Karpas-422 (cell line): ENCODE results near the gene NPAS3. TPM values are rescaled to one million over a fixed set of nuclear protein-coding genes. Genes with fewer than 3 reads are reported as not detected.

Experiments used
- DNase-seq: peaks from one replicate; pipeline ENCODE4 v3.0.0-alpha.2; 2015
- H2AFZ ChIP-seq: fragments of 200-600 bp; sonication (generic); 2 replicates; pipeline ENCODE4 v1.6.1; 2014; ENCODE audit warnings: antibody characterized with exemption, low read length, mixed read lengths
- H3K27ac ChIP-seq: fragments of 200-600 bp; sonication (generic); 2 replicates; pipeline ENCODE4 v1.5.1; 2014; ENCODE audit warnings: mild to moderate bottlenecking, low read length, moderate library complexity
- H3K27me3 ChIP-seq: fragments of 200-600 bp; sonication (generic); 2 replicates; pipeline ENCODE4 v1.6.1; 2014; ENCODE audit warnings: low read length, mixed read lengths
- H3K36me3 ChIP-seq: fragments of 200-600 bp; sonication (generic); 2 replicates; pipeline ENCODE4 v1.6.1; 2014; ENCODE audit warnings: low read length, mixed read lengths; ENCODE audit not compliant: insufficient read depth
- H3K4me1 ChIP-seq: fragments of 200-600 bp; sonication (generic); 2 replicates; pipeline ENCODE4 v1.6.1; 2014; ENCODE audit warnings: mild to moderate bottlenecking, low read length, mixed read lengths
- H3K4me2 ChIP-seq: fragments of 200-600 bp; sonication (generic); 2 replicates; pipeline ENCODE4 v1.6.1; 2014; ENCODE audit warnings: low read length, low read depth, mild to moderate bottlenecking; ENCODE audit not compliant: poor library complexity, severe bottlenecking
- H3K4me3 ChIP-seq: fragments of 200-600 bp; sonication (generic); 2 replicates; pipeline ENCODE4 v1.5.1; 2014; ENCODE audit warnings: mild to moderate bottlenecking, antibody characterized with exemption, low read length, mixed read lengths
- H3K79me2 ChIP-seq: fragments of 200-600 bp; sonication (generic); 2 replicates; pipeline ENCODE4 v1.6.1; 2014; ENCODE audit warnings: mild to moderate bottlenecking, low read length, mixed read lengths
- H3K9ac ChIP-seq: fragments of 200-600 bp; sonication (generic); 2 replicates; pipeline ENCODE4 v1.6.0; 2014; ENCODE audit warnings: low read length
- H3K9me2 ChIP-seq: fragments of 200-600 bp; sonication (generic), shearing (Covaris generic); replicated peaks from 2 replicates; pipeline ENCODE4 v1.6.0; 2014; ENCODE audit warnings: mild to moderate bottlenecking, low read length, moderate library complexity; ENCODE audit not compliant: insufficient read depth
- H3K9me3 ChIP-seq: fragments of 300-700, 200-600 bp; sonication (generic); 2 replicates; pipeline ENCODE4 v1.6.1; 2014; ENCODE audit warnings: low read length, mixed read lengths
- H4K20me1 ChIP-seq: fragments of 200-600 bp; sonication (generic); 2 replicates; pipeline ENCODE4 v1.6.1; 2014; ENCODE audit warnings: mild to moderate bottlenecking, antibody characterized with exemption, low read length, low read depth; ENCODE audit not compliant: insufficient read depth
- total RNA-seq: library from RNA; depleted of rRNA; stranded (reverse); fragments of >200 nt; shearing (Covaris generic); gene quantifications from 2 replicates; pipeline ENCODE4 v1.2.3, GENCODE V29; 2014; ENCODE audit warnings: low replicate concordance

NPAS3 gene
- total RNA-seq, 1 experiment from 2014 or later, result 1.6 TPM

DNA sequence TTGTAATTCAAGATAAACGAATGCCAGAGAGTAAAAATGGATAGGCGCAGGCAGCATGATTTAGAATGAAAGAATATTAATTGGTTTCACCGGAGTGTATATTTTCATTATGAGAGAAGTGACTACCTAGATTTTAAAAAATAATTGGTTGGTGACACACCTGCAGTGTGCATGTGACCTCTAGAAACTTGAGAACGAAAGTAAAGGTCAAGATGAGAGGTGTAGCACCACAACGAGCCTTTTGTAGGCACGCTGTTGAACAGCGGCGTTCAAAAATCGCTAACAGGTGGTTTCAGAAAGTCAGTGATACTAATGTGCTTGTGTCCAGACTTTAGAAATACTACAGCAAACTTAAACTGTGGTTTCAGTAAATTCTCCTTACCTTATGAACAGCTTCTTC is 123.8 kb downstream of the NPAS3 start:
- H3K79me2 ChIP-seq, result no peaks in the 10 kb centered on the region
- no peaks in the 10 kb centered on the region for H4K20me1 ChIP-seq
- no peaks in the 10 kb centered on the region for H3K4me1 ChIP-seq
- no peak overlapping the region for H2AFZ ChIP-seq
- no peak overlapping the region for H3K27ac ChIP-seq
- H3K4me2 ChIP-seq, result no peak overlapping the region
- no peak overlapping the region for H3K9ac ChIP-seq
- DNase-seq, result no peak
- H3K27me3 ChIP-seq, result 0 out of 2 replicates have a peak, but pooled peaks cover 3% of the 10 kb centered on the region
- no peaks in the 10 kb centered on the region for H3K36me3 ChIP-seq
- no peak overlapping the region for H3K4me3 ChIP-seq
- no peaks in the 10 kb centered on the region for H3K9me2 ChIP-seq
- H3K9me3 ChIP-seq, result no peaks in the 10 kb centered on the region

DNA sequence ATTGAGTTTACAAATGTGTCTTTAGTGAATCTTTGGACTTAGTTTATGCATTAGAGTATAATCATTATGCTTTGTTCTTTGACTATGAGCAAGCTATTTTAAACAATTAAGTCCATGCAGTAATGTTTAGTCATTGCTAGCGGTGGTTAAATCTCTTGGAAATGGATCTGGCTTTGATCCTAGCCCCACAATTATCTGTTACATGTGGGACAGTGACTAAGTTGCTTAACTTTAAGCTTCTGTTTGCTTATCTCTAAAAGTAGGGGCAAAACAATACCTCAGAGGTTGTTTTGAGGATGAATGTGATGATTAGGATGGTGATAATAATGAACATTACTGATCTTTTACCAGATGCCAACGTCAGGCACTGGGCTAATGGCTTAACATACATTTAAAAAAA is 124.2 kb downstream of the NPAS3 start:
- no peaks in the 10 kb centered on the region for H3K36me3 ChIP-seq
- H3K9me3 ChIP-seq, result no peaks in the 10 kb centered on the region
- H3K79me2 ChIP-seq, result no peaks in the 10 kb centered on the region
- no peak overlapping the region for H3K4me3 ChIP-seq
- no peak overlapping the region for H3K27ac ChIP-seq
- H3K4me1 ChIP-seq, result no peaks in the 10 kb centered on the region
- H2AFZ ChIP-seq, result no peak overlapping the region
- H4K20me1 ChIP-seq, result no peaks in the 10 kb centered on the region
- H3K4me2 ChIP-seq, result no peak overlapping the region
- H3K9ac ChIP-seq, result no peak overlapping the region
- H3K27me3 ChIP-seq, result 0 out of 2 replicates have a peak, but pooled peaks cover 3% of the 10 kb centered on the region
- no peak for DNase-seq
- H3K9me2 ChIP-seq, result no peaks in the 10 kb centered on the region

GRCh38 chr14:33063521-33063920 is 124.8 kb downstream of the NPAS3 start:
- peaks cover 3% of the 10 kb centered on the region; the same call in 1 of the 2 replicates for H3K27me3 ChIP-seq
- no peak overlapping the region for H3K4me2 ChIP-seq
- no peak overlapping the region for H3K27ac ChIP-seq
- no peaks in the 10 kb centered on the region for H3K9me3 ChIP-seq
- no peaks in the 10 kb centered on the region for H3K4me1 ChIP-seq
- no peaks in the 10 kb centered on the region for H3K79me2 ChIP-seq
- no peak overlapping the region for H2AFZ ChIP-seq
- H3K9me2 ChIP-seq, result no peaks in the 10 kb centered on the region
- no peaks in the 10 kb centered on the region for H4K20me1 ChIP-seq
- no peak overlapping the region for H3K9ac ChIP-seq
- no peaks in the 10 kb centered on the region for H3K36me3 ChIP-seq
- H3K4me3 ChIP-seq, result no peak overlapping the region
- DNase-seq, result no peak

GRCh38 chr14:33065634-33066033 is 127.0 kb downstream of the NPAS3 start:
- H3K79me2 ChIP-seq, result no peaks in the 10 kb centered on the region
- no peaks in the 10 kb centered on the region for H3K36me3 ChIP-seq
- H3K9me2 ChIP-seq, result no peaks in the 10 kb centered on the region
- no peaks in the 10 kb centered on the region for H3K4me1 ChIP-seq
- H2AFZ ChIP-seq, result no peak overlapping the region
- H3K9ac ChIP-seq, result no peak overlapping the region
- H3K4me2 ChIP-seq, result no peak overlapping the region
- peaks cover 3% of the 10 kb centered on the region; the same call in 1 of the 2 replicates for H3K27me3 ChIP-seq
- no peak overlapping the region for H3K27ac ChIP-seq
- no peaks in the 10 kb centered on the region for H3K9me3 ChIP-seq
- no peak overlapping the region for H3K4me3 ChIP-seq
- DNase-seq, result no peak
- H4K20me1 ChIP-seq, result no peaks in the 10 kb centered on the region

DNA sequence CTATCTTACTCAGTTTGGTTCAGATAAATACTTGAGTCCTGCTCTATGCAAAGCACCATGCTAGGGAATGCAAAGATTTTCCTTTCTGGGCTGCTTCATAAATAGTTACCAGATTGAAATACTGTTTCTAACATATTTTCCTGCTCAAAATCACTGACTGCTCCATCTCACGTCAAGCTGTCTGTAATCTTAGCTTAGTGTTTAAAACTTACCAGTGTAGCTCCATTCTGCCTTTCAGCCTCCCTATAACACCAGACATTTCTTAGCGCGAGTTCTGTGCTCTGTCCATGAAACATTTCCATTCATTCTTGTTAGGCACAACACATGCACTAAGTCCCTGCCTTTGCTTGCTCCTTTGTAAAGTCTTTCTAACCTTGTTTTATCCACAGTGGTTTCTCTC is 129.4 kb downstream of the NPAS3 start:
- Histone ChIP-seq H3K27ac (no peak overlapping the region), H3K9me3 (no peaks in the 10 kb centered on the region), H3K79me2 (no peaks in the 10 kb centered on the region), H3K27me3 (no peaks in the 10 kb centered on the region; the same call in 1 of the 2 replicates), H3K4me1 (no peaks in the 10 kb centered on the region), H3K4me3 (no peak overlapping the region), H3K4me2 (no peak overlapping the region), H3K9ac (no peak overlapping the region), H4K20me1 (no peaks in the 10 kb centered on the region), H2AFZ (no peak overlapping the region), H3K9me2 (no peaks in the 10 kb centered on the region), H3K36me3 (no peaks in the 10 kb centered on the region)
- DNase-seq, result no peak

GRCh38 chr14:33068626-33069025 is 129.9 kb downstream of the NPAS3 start:
- no peak overlapping the region for H3K4me2 ChIP-seq
- H2AFZ ChIP-seq, result no peak overlapping the region
- no peaks in the 10 kb centered on the region; the same call in 1 of the 2 replicates for H3K27me3 ChIP-seq
- no peaks in the 10 kb centered on the region for H3K9me3 ChIP-seq
- H3K36me3 ChIP-seq, result no peaks in the 10 kb centered on the region
- H3K79me2 ChIP-seq, result no peaks in the 10 kb centered on the region
- H3K9me2 ChIP-seq, result no peaks in the 10 kb centered on the region
- no peak overlapping the region for H3K4me3 ChIP-seq
- no peaks in the 10 kb centered on the region for H3K4me1 ChIP-seq
- no peaks in the 10 kb centered on the region for H4K20me1 ChIP-seq
- no peak overlapping the region for H3K9ac ChIP-seq
- no peak overlapping the region for H3K27ac ChIP-seq
- DNase-seq, result no peak

GRCh38 chr14:33070475-33070874 is 131.8 kb downstream of the NPAS3 start:
- no peak for DNase-seq
- Histone ChIP-seq H3K9me2 (no peaks in the 10 kb centered on the region), H3K79me2 (no peaks in the 10 kb centered on the region), H4K20me1 (no peaks in the 10 kb centered on the region), H3K9me3 (no peaks in the 10 kb centered on the region), H2AFZ (no peak overlapping the region), H3K9ac (no peak overlapping the region), H3K27ac (no peak overlapping the region), H3K36me3 (no peaks in the 10 kb centered on the region), H3K4me1 (no peaks in the 10 kb centered on the region), H3K4me3 (no peak overlapping the region), H3K4me2 (no peak overlapping the region), H3K27me3 (no peaks in the 10 kb centered on the region; the same call in 1 of the 2 replicates)

- Histone ChIP-seq H3K27me3 (no peaks in the 10 kb centered on the region; the same call in 1 of the 2 replicates), H3K9ac (no peak overlapping the region), H3K9me3 (no peaks in the 10 kb centered on the region), H3K27ac (no peak overlapping the region), H3K4me3 (no peak overlapping the region), H3K9me2 (no peaks in the 10 kb centered on the region), H3K4me2 (no peak overlapping the region), H3K36me3 (no peaks in the 10 kb centered on the region), H4K20me1 (no peaks in the 10 kb centered on the region), H3K4me1 (no peaks in the 10 kb centered on the region), H3K79me2 (no peaks in the 10 kb centered on the region), H2AFZ (no peak overlapping the region)
- no peak for DNase-seq
Observed at GRCh38 chr14:33073023-33073422, 134.3 kb downstream of the NPAS3 start.

DNA sequence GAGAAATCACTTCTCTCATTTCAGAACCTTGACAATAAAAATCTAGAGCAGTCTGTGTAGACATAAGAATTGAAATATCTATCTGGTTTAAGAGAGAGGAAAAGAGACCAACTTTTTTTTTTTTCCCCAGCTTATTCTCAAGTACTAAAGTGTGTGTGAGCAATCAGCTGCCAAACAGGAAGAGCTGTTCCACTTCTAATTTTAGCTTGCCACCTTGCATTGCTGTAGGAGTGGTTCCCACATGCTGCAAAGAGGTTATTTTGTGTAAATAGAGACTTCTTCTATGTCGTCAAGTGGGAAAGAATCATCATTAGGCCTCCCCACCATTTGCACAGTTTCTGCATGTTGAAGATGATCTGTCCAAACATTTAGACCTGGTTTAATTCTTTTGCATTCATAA is 142.6 kb downstream of the NPAS3 start:
- no peaks in the 10 kb centered on the region for H3K9me2 ChIP-seq
- H3K4me1 ChIP-seq, result no peaks in the 10 kb centered on the region
- H3K4me2 ChIP-seq, result no peak overlapping the region
- no peaks in the 10 kb centered on the region; the same call in 1 of the 2 replicates for H3K27me3 ChIP-seq
- H3K36me3 ChIP-seq, result no peaks in the 10 kb centered on the region
- H2AFZ ChIP-seq, result no peak overlapping the region
- no peak overlapping the region for H3K27ac ChIP-seq
- H3K79me2 ChIP-seq, result no peaks in the 10 kb centered on the region
- no peak for DNase-seq
- no peak overlapping the region for H3K4me3 ChIP-seq
- no peaks in the 10 kb centered on the region for H3K9me3 ChIP-seq
- no peak overlapping the region for H3K9ac ChIP-seq
- H4K20me1 ChIP-seq, result no peaks in the 10 kb centered on the region
